HG03060 (cell line): Measurements from ENCODE around the gene RGL4.
"Not testable (repeated sequence)": the region's sequence is repeated elsewhere in the genome, so short reads cannot be mapped to it uniquely, and the experiment has no call there.

Source experiments
- ATAC-seq: cut with Tn5 transposase; IDR thresholded peaks from one replicate; pipeline ENCODE4 v1.9.1; 2021; ENCODE audit warnings: low read depth, moderate number of reproducible peaks; ENCODE audit not compliant: unreplicated experiment

RGL4 gene, protein sequence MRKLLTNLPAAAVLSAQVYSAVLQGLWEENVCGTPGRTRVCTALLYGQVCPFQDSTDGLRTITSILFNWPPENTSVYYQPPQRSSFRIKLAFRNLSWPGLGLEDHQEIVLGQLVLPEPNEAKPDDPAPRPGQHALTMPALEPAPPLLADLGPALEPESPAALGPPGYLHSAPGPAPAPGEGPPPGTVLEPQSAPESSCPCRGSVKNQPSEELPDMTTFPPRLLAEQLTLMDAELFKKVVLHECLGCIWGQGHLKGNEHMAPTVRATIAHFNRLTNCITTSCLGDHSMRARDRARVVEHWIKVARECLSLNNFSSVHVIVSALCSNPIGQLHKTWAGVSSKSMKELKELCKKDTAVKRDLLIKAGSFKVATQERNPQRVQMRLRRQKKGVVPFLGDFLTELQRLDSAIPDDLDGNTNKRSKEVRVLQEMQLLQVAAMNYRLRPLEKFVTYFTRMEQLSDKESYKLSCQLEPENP

GRCh38 chr22:23690713-23691112 lies at the start of gene RGL4:
Gene RGL4, plus strand, starts transcription at chr22:23691013. Its CDS starts 1,018 bp downstream, at chr22:23692031.
- ATAC-seq, result no peak

GRCh38 chr22:23646526-23646925 lies 44.3 kb upstream of the RGL4 start:
- not testable (repeated sequence) for ATAC-seq

DNA sequence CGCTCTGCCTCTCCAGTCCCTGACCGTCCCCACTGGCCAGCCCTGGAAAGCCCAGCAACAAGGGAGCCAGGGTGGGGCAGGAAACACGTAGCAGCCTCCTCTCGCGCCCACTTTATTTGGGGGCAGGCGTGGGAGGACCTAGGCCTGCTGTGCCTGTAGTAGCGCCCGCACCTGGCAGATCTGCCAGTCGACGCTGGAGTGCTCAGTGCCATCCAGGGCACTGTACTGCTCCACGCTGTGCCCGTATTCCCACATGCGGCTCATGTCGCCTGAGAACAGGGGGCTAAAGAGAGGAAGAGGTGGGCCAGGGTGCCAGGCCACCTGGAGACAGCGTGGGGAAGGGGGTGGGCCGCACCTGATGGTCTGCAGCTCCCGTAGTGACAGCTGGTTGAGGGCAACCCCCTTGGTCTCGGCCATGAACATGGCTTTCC lies 41.7 kb upstream of the RGL4 start:
- ATAC-seq, result no peak

DNA sequence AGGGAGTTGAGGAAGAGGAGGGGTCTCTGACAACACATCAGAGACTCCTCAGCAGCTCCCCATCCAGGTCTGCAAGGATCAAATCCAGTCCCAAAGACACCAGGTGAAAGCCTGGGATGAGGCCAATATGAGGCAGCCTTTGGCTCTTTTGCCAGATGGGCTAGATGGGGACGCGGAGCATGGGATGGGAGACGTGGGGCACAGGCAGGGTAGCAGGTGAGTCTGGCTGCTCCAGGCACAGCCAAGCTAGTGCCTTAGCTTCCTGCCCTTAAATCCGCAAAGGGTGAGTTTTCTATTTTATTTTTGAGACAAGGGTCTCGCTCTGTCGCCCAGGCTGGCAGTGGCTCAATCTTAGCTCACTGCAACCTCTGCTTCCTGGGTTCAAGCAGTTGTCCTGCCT lies 39.1 kb upstream of the RGL4 start:
- ATAC-seq, result no peak

GRCh38 chr22:23652286-23652685 lies 38.5 kb upstream of the RGL4 start:
- ATAC-seq, result no peak

GRCh38 chr22:23652711-23653110 lies 38.1 kb upstream of the RGL4 start:
- no peak for ATAC-seq

DNA sequence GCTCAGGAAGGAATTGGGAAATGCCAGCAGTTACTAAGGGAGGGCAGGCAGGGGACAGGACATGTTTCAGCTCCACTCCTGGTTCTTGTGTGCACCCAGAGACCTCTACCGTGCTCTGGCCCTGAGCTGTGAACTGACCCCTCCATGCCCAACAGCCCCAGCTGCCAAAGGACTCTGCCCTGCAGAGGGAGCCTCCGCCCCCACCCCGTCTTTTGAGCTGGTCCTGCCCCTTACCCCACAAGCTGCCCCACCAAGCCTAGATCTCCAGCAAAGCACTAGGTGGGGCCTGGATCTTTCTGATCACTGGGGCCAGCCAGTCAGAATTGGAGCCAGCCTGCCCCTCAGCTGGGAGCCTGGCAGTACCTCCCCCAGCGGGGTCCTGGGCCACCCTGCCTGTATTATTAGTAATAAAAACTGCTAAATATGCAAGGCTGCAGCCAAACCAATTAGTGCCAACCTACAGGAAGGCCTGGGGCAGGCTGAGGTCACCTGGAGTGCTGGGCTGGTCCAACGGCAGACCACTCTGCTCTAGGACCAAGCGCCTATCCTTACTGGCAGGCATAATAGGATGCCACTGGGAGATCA lies 34.8 kb upstream of the RGL4 start:
- no peak for ATAC-seq

DNA sequence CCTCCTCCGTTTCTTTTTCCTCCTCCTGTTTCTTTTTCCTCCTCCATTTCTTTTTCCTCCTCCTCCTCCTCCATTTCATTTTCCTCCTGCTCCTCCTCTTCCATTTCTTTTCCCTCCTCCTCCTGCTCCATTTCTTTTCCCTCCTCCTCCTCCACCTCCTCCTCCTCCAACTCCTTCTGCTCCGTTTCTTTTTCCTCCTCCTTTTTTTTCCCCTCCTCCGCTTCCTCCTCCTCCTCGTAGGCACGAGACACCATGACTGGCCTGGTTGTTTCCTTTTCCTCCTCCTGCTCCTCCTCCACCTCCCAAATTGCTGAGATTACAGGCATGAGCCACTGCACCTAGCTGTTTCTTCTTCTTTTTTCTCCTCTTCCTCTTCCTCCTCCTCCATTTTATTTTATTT lies 33.1 kb upstream of the RGL4 start:
- no peak for ATAC-seq

DNA sequence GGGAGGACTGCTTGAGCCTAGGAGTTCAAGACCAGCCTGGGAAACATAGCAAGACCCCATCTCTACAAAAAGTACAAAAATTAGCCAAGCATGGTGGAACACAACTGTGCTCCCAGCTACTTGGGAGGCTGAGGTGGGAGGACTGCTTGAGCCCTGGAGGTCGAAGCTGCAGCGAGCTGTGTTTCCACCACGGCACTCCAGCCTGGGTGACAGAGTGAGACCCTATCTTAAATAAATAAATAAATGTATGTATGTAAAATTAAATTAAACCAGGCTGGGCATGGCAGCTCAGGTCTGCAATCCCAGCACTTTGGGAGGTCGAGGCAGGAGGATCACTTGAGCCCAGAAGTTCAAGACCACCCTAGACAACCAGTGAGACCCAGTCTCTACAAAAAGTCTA lies 30.4 kb upstream of the RGL4 start:
- ATAC-seq, result not testable (repeated sequence)

DNA sequence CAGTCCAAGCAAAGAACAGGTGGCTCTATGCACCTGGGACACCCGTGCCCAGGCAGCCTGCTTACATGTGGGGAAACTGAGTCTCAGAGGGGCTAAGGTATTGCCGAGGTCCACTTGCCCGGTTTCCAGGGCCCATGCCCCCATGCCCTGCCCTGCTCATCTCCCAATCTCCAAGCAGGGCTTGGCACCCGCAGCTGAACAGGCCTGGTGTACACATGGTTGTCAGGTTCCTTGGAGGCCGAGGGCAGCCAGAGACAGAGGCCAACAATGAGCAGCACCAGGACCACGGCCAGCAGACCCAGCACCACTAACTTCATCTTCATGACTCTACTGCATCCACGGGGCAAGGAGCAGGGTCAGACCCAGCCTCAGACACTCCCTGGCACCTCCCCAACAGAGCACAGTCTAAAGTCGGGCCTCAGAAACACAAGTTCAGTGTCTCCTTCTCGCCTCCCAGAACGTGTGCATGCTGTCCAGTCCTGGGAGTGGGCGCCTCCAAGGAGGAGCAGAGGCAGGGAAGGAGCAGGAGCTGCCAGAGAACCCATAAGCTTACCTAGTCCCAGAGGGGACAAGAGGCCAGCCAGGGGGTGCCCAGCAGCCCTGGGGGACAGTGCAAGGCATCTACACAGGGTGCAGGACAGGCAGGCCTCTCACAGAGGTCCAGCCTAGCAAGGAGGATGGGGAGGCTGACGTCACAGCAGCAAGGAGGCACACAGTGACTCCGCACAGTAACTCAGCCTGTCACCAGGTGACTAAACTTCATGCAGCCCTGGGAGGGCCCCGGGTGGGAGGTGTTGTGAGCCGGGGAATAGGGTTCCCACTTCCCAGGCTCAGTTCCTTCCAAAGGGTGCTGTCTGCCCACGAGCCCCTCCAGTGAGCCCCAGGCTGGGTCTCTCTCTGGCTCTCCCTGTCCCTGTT lies 20.2 kb upstream of the RGL4 start:
- ATAC-seq, result no peak

GRCh38 chr22:23671387-23671786 lies 19.4 kb upstream of the RGL4 start:
- not testable (repeated sequence) for ATAC-seq

GRCh38 chr22:23672307-23673049 lies 18.3 kb upstream of the RGL4 start:
- ATAC-seq, result not testable (repeated sequence)

DNA sequence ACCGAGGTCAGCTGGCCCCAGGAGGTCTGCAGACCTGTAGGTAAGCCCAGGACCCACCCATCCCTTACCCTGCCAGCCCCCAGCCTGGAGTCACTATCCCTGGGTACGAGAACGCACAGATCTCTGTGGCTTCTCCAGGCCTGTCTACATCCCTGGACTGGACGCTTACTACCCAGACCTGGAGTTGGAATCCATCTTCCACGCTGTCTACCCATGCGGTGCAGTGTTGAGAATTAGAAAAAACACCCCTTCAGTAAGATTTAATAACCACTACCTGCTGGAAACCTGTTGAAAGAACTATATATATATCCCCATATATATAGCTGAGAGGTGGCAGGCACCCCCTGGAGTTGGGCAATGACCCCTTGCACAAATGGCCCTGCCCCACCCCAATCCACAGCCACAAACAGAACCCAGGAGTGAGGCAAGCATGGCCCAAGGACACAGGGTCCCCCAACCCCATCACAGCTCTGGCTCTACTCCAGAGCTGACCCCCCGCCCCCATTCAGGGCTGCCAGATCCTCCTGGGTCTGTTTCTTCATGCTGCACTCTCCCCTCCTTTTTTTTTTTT lies 17.7 kb upstream of the RGL4 start:
- ATAC-seq, result no peak

DNA sequence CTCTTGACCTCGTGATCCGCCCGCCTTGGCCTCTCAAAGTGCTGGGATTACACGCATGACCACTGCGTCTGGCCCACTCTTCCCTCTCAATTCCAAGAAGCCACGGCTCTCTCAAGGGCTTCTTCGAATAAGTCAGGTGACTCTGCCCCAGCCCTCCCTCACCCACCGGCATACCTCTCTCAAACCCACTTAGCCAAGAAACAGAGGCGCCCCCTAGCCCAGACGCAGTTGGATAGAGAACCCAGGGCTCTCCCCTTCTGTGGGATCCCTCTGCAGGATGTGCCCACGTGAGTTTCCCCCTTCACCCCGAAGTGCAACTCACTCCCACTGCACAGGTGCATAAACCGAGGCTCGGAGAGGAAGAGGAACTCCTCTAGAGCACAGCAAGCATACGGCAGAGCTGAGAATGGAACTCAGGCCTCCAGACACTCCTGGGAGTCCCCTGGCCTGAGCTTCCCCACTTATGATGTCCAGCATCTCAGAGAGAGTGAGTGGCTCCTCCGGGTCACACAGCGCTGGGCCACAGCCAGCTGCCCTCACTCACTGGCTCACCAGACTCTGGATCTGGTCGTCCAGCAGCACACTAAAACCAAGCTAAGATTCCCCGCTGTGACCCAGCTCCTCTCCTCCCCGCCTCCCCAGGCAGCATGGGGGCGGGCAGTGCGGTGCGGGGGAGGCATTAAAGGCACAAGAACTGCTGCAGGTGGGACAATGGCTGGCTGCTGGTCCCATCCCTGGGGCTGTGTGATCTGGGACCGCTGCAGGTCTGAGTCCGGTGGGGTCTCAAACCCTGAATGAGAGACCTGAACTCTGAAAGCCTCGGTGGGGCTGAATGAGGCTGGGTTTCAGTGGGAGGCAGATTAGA lies 16.8 kb upstream of the RGL4 start:
- no peak for ATAC-seq

- not testable (repeated sequence) for ATAC-seq
Measured at GRCh38 chr22:23674886-23675501, 15.8 kb upstream of the RGL4 start.

- no peak for ATAC-seq
Measured at GRCh38 chr22:23675502-23676415, 15.1 kb upstream of the RGL4 start.
